Activated CD4-positive, alpha-beta T cell treated with anti-CD3 and anti-CD28 coated beads for 48 hours (primary cell): Measurements from ENCODE around the gene TREM1.
"Not testable (repeated sequence)": the region's sequence is repeated elsewhere in the genome, so short reads cannot be mapped to it uniquely, and the experiment has no call there.

Source experiments
- DNase-seq: peaks from one replicate; pipeline ENCODE4 v3.0.0-alpha.2; 2020

TREM1 gene

GRCh38 chr6:41257369-41258195 is 28.9 kb downstream of the TREM1 start:
- no peak for DNase-seq

- no peak for DNase-seq
Observed at GRCh38 chr6:41256383-41256782, 30.1 kb downstream of the TREM1 start.

GRCh38 chr6:41255638-41256246 is 30.7 kb downstream of the TREM1 start:
- DNase-seq, result no peak

- no peak for DNase-seq
Observed at GRCh38 chr6:41255110-41255509, 31.4 kb downstream of the TREM1 start.

- no peak for DNase-seq
Observed at GRCh38 chr6:41252401-41253169, 33.9 kb downstream of the TREM1 start.

- DNase-seq, result no peak
Observed at GRCh38 chr6:41247882-41248705, 38.4 kb downstream of the TREM1 start.

- DNase-seq, result no peak
Observed at GRCh38 chr6:41247288-41247865, 39.1 kb downstream of the TREM1 start.

GRCh38 chr6:41246529-41246928 is 40.0 kb downstream of the TREM1 start:
- DNase-seq, result not testable (repeated sequence)

- no peak for DNase-seq
Observed at GRCh38 chr6:41239467-41240159, 46.9 kb downstream of the TREM1 start.

- DNase-seq, result no peak
Observed at GRCh38 chr6:41237128-41237527, 49.4 kb downstream of the TREM1 start.

- DNase-seq, result no peak
Observed at GRCh38 chr6:41236276-41236675, 50.2 kb downstream of the TREM1 start.

- no peak for DNase-seq
Observed at GRCh38 chr6:41232667-41233066, 53.8 kb downstream of the TREM1 start.

- no peak for DNase-seq
Observed at GRCh38 chr6:41231246-41231645, 55.2 kb downstream of the TREM1 start.

GRCh38 chr6:41229721-41230120 is 56.8 kb downstream of the TREM1 start:
- DNase-seq, result no peak

GRCh38 chr6:41228616-41229015 is 57.9 kb downstream of the TREM1 start:
- no peak for DNase-seq

- DNase-seq, result no peak
Observed at GRCh38 chr6:41228096-41228495, 58.4 kb downstream of the TREM1 start, which contains the start of gene TREML4. Gene TREML4, plus strand, starts transcription at chr6:41228349. Its CDS starts 79 bp downstream, at chr6:41228428.

- no peak for DNase-seq
Observed at GRCh38 chr6:41226752-41227151, 59.7 kb downstream of the TREM1 start.

GRCh38 chr6:41224800-41225199 is 61.7 kb downstream of the TREM1 start:
- DNase-seq, result no peak
